ENCODE measurements around the gene TMEM147.
"Not testable (repeated sequence)": the region's sequence is repeated elsewhere in the genome, so short reads cannot be mapped to it uniquely, and the experiment has no call there.

The TMEM147 gene

GRCh38 chr19:35595026-35595425, 49.6 kb downstream of the TMEM147 start:
- not testable (repeated sequence) for H2AFZ ChIP-seq (ENCODE audit: low read length, unreplicated experiment); H3K4me3 ChIP-seq (ENCODE audit: low read depth, low read length); H3K79me2 ChIP-seq (ENCODE audit: control insufficient read depth, insufficient read depth, low read length, unreplicated experiment); H3K4me1 ChIP-seq (ENCODE audit: control insufficient read depth, insufficient read depth, low read length, unreplicated experiment); H3K27me3 ChIP-seq (ENCODE audit: insufficient read depth, low read length); H3K36me3 ChIP-seq (ENCODE audit: insufficient read depth, low read length); H3K27ac ChIP-seq (ENCODE audit: low read depth, low read length)

DNA sequence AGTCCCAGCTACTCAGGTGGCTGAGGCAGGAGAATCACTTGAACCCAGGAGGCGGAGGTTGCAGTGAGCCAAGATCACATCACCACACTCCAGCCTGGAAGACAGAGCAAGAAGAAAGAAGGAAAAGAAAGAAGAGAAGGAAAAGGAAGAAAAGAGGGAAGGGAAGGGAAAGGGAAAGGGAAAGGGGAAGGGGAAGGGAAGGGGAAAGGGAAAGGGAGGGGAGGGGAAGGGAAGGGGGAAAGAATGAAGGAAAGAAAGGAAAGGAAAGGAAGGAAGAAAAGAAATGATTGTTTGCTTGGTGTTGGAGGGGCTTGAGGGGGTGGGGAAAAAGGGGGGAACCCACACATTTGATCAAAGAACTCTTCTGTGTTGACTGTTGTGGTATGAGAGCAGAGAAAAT, 50.5 kb downstream of the TMEM147 start:
- no peak overlapping the region for H3K27ac ChIP-seq (ENCODE audit: low read depth, low read length)
- no peaks in the 10 kb centered on the region for H3K4me1 ChIP-seq (ENCODE audit: control insufficient read depth, insufficient read depth, low read length, unreplicated experiment)
- H3K79me2 ChIP-seq (ENCODE audit: control insufficient read depth, insufficient read depth, low read length, unreplicated experiment): no peaks in the 10 kb centered on the region
- no peaks in the 10 kb centered on the region for H3K27me3 ChIP-seq (ENCODE audit: insufficient read depth, low read length)
- H3K36me3 ChIP-seq (ENCODE audit: insufficient read depth, low read length): no peaks in the 10 kb centered on the region
- H2AFZ ChIP-seq (ENCODE audit: low read length, unreplicated experiment): no peak overlapping the region
- no peak overlapping the region for H3K4me3 ChIP-seq (ENCODE audit: low read depth, low read length)

DNA sequence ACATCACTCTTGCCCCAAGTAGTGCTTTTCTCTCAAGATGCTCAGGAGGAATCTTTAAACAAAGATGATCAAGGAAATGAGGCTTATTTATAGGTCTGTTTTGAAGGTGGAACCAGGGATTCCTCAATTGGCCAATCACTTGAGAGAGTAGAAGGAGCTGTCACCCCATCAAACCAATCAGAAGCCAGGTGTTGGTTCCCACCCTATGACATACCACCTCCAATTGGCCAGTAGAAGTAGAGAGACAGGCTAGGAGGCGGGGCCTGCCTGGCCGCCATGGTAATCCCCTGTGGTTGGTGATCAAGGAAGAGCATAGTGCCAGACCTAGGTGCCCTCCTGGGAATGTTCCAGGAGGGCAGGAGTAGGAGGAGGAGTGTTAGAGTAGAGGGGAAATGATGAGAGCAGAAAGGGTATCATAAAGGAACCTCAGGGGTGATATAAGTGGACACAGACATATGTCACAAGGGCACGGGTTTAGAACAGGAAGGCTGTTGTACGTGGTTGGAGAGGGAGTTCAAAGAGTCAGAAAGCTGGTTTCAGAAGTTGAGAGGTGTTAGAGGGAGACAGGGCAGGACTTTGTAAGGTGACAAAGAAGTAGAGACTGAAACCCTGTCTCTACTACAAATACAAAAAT, 51.1 kb downstream of the TMEM147 start:
- H3K4me1 ChIP-seq (ENCODE audit: control insufficient read depth, insufficient read depth, low read length, unreplicated experiment): no peaks in the 10 kb centered on the region
- H3K79me2 ChIP-seq (ENCODE audit: control insufficient read depth, insufficient read depth, low read length, unreplicated experiment): no peaks in the 10 kb centered on the region
- H2AFZ ChIP-seq (ENCODE audit: low read length, unreplicated experiment): no peak overlapping the region
- no peak overlapping the region for H3K4me3 ChIP-seq (ENCODE audit: low read depth, low read length)
- no peak overlapping the region for H3K27ac ChIP-seq (ENCODE audit: low read depth, low read length)
- no peaks in the 10 kb centered on the region for H3K36me3 ChIP-seq (ENCODE audit: insufficient read depth, low read length)
- H3K27me3 ChIP-seq (ENCODE audit: insufficient read depth, low read length): no peaks in the 10 kb centered on the region
